Spinal cord (tissue), 10 donors: ENCODE data around the gene AMN. TPM values are rescaled to one million over a fixed set of nuclear protein-coding genes. Genes with fewer than 3 reads are reported as not detected.
A peak's percentile ranks its signal among the peaks of the same experiment; 100 is the strongest.

ENCODE experiments used
- DNase-seq, 6 donors: peaks; one replicate each; pipeline versions ENCODE4 v3.0.0 to v3.0.0-alpha.2; 2013 to 2015; ENCODE audit warnings: low spot score in 6 of 6, low read depth in 4 of 6
- H3K27ac ChIP-seq: one replicate; pipeline ENCODE4 v1.5.1; 2013; ENCODE audit warnings: low read depth, low read length, control low read depth
- H3K27me3 ChIP-seq: one replicate; pipeline ENCODE4 v1.6.1; 2013; ENCODE audit warnings: low read length; ENCODE audit not compliant: control insufficient read depth, insufficient read depth
- H3K36me3 ChIP-seq: one replicate; pipeline ENCODE4 v1.6.1; 2013; ENCODE audit warnings: low read length; ENCODE audit not compliant: control insufficient read depth, insufficient read depth
- H3K4me1 ChIP-seq: one replicate; pipeline ENCODE4 v1.6.1; 2013; ENCODE audit warnings: low read length; ENCODE audit not compliant: control insufficient read depth, insufficient read depth
- H3K4me3 ChIP-seq: one replicate; pipeline ENCODE4 v1.5.1; 2013; ENCODE audit warnings: low read depth, low read length, control low read depth
- H3K9me3 ChIP-seq: one replicate; pipeline ENCODE4 v1.6.1; 2013; ENCODE audit warnings: low read length; ENCODE audit not compliant: control insufficient read depth, insufficient read depth
- WGBS: methylation state at CpG from one replicate; pipeline ENCODE4 v1.1.5; 2013; ENCODE audit warnings: missing lambda C conversion rate; ENCODE audit not compliant: insufficient coverage; 5-methylcytosine and 5-hydroxymethylcytosine counted together
- polyA plus RNA-seq, 2 donors: library from polyadenylated mRNA; unstranded; fragments of 120-200 nt; gene quantifications; one replicate each; pipeline ENCODE4 v1.2.1, GENCODE V29; 2013; ENCODE audit not compliant: insufficient read length in 2 of 2
- total RNA-seq, 2 donors: library from RNA; depleted of rRNA in 1 of 2; stranded (reverse); fragments of 120-200 nt in 1 of 2; fragments of >200 nt in 1 of 2; gene quantifications; one replicate each; pipeline versions ENCODE4 v1.2.3 to v1.2.4, GENCODE V29; 2013 to 2014
- donor health status: healthy.

AMN gene
- total and polyA plus RNA-seq, 4 donors, result 0.20 to 4.0 (median 1.5) TPM

DNA sequence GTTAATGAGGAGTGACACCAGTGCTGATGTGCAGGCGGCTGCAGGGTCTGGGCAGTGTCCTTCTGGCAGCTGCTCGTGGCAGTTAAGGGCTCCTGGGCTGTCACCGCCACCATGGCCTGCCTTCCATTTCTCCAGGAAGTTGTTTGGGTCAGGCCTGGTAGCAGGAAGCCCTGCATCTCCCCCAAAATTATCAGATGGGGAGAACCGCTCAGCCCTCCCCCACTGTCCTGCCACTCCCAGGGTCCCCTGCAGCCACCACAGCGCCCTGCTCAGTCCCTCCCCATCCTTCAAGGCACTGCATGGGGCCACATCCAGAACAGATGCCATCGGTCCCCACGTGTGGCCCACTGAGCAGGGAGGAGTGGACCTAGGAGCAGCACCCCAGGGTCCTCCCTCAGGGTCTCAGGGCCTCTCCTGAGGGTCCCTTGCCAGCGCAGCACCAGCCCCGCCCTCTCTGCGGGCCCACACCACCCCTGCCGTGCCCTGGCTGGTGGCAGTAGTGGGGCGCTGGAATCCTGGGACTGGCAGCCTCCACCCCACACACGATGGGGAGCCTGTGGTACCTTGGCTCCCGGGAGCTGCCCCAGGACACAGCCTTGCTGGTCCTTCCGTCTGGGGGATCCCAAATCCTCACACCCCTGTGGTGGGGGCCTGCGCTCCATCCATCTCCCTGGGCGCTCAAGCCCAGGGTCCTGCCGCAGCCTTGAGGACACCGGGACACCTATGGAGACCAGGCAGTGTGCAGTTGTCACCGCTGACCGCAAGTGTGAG, 10.3 kb upstream of the AMN start:
- no peak for DNase-seq
- H3K4me1 ChIP-seq, result no peaks in the 10 kb centered on the region
- H3K4me3 ChIP-seq, result no peak overlapping the region
- H3K27ac ChIP-seq, result no peak overlapping the region
- H3K9me3 ChIP-seq, result no peaks in the 10 kb centered on the region
- H3K36me3 ChIP-seq, result peaks cover 79% of the 10 kb centered on the region
- no peaks in the 10 kb centered on the region for H3K27me3 ChIP-seq
- 90% methylated on average over 19 of the region's 21 CpGs for WGBS

DNA sequence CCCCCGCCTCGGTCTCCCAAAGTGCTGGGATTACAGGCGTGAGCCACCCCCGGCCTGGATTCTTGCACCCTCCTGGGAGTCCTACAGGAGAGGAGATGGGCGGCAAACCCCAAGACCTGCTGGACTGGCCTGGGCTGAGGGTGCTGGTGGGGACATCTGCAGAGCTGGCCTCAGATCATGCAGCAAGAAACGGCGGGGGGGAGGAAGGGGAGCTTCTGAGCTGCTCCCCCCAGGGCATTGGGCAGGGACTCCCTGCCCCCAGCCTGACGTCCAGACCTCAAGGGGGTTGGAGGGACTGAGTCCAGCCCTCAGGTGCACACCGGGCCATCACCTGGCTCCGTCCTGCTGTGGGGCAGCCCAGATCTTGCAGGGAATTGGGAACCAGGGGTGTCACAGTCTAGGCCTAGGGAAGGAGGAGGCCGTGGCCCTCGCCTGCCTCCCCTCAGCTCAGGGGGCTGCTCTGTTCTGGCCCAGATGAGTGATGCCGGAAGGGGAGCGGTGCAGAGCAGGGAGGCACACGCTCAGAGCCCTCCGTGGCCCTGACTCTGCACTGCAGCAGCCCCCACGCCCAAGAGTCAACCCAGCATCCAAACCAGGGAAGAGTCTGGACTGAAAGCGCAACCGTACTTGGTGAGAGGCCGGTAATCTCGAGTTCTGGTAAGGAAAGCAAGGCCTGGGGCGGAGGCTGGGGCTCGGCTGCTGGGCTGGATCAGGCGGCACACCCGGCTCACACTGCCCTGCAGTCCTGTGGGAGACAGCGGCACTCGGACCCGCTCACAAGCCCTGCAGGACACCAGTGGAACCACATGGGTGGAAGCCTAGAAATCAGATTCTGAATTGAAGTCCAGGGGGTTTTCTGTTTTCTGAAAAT, 8.9 kb upstream of the AMN start:
- DNase-seq, result no peak
- 94% methylated on average over 25 of the region's 28 CpGs for WGBS
- Histone ChIP-seq H3K27me3 (no peaks in the 10 kb centered on the region), H3K4me3 (no peak overlapping the region), H3K9me3 (no peaks in the 10 kb centered on the region), H3K36me3 (peaks cover 65% of the 10 kb centered on the region), H3K4me1 (peaks cover 3% of the 10 kb centered on the region), H3K27ac (no peak overlapping the region)

DNA sequence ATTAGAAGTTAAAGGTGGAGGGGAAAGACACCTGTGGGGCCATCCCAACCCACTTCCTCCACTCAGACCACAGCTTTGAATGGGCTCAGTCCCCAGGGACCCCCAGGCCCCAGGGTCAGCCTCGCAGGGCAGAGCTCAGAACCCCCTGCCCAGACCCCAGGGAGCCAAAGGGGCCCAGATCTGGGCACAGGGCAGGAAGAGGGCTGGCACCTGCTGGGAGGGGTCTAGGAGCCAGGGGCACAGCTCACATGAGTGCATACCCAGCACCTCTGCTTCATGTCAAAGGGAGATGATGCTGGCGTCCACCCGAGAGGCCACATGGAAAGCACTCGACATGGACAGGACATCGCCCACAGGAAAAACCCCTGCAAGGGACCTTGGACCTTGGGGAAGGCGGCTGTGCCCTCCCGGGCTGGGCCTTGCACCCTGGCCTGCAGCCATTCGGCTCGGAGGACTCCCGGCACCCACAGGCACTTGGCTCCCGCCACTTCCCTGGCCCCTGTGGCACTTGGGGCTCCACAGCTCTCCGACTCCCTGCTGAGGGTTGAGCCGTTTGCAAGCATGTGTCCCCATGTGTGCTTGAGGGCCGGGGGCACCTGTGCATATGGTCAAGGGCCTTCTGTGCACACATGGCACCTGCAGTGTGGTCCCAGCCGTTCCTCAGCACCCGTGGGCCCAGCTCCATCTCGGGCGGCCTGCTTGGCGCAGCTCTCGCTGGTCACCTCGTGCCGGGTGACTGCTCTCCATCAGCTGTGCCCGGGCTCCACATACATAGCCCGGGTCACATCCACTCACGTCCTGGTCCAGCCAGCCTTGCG, 7.8 kb upstream of the AMN start:
- no peak overlapping the region for H3K4me3 ChIP-seq
- DNase-seq, result no peak
- H3K36me3 ChIP-seq, result peaks cover 54% of the 10 kb centered on the region
- no peaks in the 10 kb centered on the region for H3K27me3 ChIP-seq
- 92% methylated on average over 26 of the region's 26 CpGs for WGBS
- H3K9me3 ChIP-seq, result no peaks in the 10 kb centered on the region
- peaks cover 3% of the 10 kb centered on the region for H3K4me1 ChIP-seq
- no peak overlapping the region for H3K27ac ChIP-seq

DNA sequence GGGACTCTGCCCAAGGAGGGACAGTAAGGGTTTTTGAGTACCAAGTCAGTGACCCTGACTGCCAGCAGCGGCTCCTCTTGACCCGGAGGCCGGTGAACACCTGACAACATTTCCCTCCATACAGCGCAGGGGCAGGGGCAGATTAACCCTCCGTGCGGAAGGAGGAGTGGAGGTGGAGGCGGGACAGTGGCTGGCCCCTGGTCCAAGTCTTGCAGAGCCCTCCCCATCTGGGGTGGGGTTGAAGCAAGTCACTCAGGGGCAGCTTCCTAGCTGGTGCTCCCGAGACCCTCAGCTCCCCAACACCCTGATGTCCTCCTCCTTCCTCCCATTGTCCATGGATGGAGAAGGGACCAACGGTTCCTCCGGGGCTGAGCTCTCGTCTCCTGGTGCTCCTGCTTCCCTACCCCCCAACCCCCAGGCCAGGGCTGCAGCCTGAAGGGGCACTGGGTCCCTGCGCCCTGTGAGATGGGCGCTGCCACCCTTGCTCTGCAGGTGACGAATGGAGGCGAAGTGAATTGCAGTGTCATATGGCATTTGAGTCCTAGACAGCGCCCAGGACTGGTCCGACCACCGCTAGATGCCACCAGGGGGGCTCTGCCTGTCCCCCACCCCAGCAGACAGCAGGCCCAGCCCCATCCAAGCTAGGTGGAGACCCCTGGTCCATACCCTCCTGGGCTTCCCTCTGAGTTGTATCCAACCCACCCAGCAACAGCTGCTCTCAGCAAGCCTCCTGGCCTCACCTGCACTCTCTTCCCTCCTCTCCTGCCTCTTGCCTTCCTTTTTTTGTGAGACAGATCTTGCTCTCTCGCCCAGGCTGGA, 7.0 kb upstream of the AMN start:
- peaks cover 3% of the 10 kb centered on the region for H3K4me1 ChIP-seq
- H3K4me3 ChIP-seq, result no peak overlapping the region
- H3K27ac ChIP-seq, result no peak overlapping the region
- H3K27me3 ChIP-seq, result no peaks in the 10 kb centered on the region
- DNase-seq, result no peak
- 83% methylated on average over 11 of the region's 19 CpGs for WGBS
- H3K9me3 ChIP-seq, result no peaks in the 10 kb centered on the region
- H3K36me3 ChIP-seq, result peaks cover 46% of the 10 kb centered on the region

GRCh38 chr14:102916347-102917055, 6.0 kb upstream of the AMN start:
- DNase-seq, result no peak
- peaks cover 44% of the 10 kb centered on the region for H3K36me3 ChIP-seq
- 86% methylated on average over 17 of the region's 18 CpGs for WGBS
- no peaks in the 10 kb centered on the region for H3K27me3 ChIP-seq
- H3K27ac ChIP-seq, result no peak overlapping the region
- H3K9me3 ChIP-seq, result no peaks in the 10 kb centered on the region
- no peak overlapping the region for H3K4me3 ChIP-seq
- H3K4me1 ChIP-seq, result peaks cover 3% of the 10 kb centered on the region

DNA sequence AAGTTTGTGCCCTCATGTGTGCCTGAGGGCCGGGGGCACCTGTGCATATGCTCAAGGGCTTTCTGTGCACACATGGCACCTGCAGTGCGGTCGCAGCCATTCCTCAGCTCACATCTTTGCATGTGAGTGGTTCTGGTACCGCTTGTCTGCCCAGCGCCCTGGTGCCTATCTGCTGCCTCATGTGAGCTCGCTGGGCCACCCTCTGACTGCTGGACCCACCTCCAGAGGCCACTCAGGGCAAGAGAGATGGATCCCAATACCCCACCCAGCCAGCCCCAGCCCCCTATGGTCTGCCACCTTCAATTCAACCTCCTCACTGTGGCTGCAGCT, 5.4 kb upstream of the AMN start:
- Histone ChIP-seq H3K36me3 (peaks cover 39% of the 10 kb centered on the region), H3K27me3 (peaks cover under 1% of the 10 kb centered on the region), H3K4me1 (peaks cover 3% of the 10 kb centered on the region), H3K4me3 (no peak overlapping the region), H3K27ac (no peak overlapping the region), H3K9me3 (no peaks in the 10 kb centered on the region)
- no peak for DNase-seq
- WGBS, result 96% methylated on average over 6 of the region's 6 CpGs

DNA sequence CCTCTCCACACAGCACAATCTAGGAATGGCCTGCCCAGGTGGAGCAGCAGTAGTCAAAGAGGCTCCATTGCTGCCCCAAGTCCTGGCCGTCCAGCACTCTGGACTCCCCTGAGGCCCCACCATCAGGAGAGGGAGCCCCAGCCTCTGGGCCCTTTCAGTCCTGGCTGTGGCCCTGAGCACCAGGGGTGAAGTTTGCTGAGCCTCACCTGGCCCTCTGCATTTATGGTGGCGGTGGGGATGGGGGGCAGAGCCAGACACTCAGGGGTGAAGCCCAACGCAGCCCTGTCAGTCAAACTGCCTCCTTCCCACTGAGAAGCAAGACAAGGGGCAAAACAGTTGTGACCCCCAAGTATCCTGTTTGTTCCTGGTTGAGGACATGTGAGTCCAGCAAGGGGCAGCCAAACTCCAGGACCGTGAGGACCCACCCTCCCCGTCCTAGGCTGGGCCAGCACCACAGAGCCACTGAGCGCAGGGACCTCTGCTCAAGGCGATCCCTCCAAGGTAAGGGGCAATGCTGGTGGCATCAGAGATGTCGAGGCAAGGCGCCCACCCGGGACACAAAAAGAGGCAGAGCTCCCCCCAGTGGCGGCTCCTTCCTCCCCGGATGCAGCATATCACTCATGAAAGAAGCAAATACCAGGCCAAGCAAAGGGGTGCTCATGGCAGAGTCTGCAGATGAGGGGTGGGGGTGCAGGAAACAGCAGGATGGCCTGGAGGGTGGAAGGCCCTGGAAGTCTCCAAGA, 4.8 kb upstream of the AMN start:
- Histone ChIP-seq H3K4me3 (no peak overlapping the region), H3K9me3 (no peaks in the 10 kb centered on the region), H3K36me3 (peaks cover 32% of the 10 kb centered on the region), H3K27me3 (peaks cover 7% of the 10 kb centered on the region), H3K27ac (no peak overlapping the region), H3K4me1 (peaks cover 6% of the 10 kb centered on the region)
- 29% methylated on average over 9 of the region's 12 CpGs for WGBS
- peak in 2 of 6 donors; percentile 37 to 64 for DNase-seq

- H3K27me3 ChIP-seq, result peaks cover 15% of the 10 kb centered on the region
- H3K4me3 ChIP-seq, result no peak overlapping the region
- peaks cover 27% of the 10 kb centered on the region for H3K36me3 ChIP-seq
- 55% methylated on average over 2 of the region's 2 CpGs for whole genome bisulfite sequencing
- H3K9me3 ChIP-seq, result no peaks in the 10 kb centered on the region
- no peak overlapping the region for H3K27ac ChIP-seq
- H3K4me1 ChIP-seq, result peaks cover 14% of the 10 kb centered on the region
- DNase-seq, result no peak
Observed at GRCh38 chr14:102918438-102918837, 4.0 kb upstream of the AMN start.
